GM23338 (cell line): Measurements from ENCODE around the gene PSMA1. TPM values are rescaled to one million over a fixed set of nuclear protein-coding genes. Genes with fewer than 3 reads are reported as not detected.

ENCODE experiments used
- ATAC-seq: fragments of 200-7000 bp; cut with Tn5 transposase; 3 replicates; pipeline ENCODE4 v1.9.1; 2020
- DNase-seq: peaks from one replicate; pipeline ENCODE4 v3.0.0-alpha.2; 2015; ENCODE audit warnings: low spot score
- H2AFZ ChIP-seq: fragments of 200-600 bp; sonication (generic); 2 replicates; pipeline ENCODE4 v1.8.0; 2016; ENCODE audit warnings: antibody characterized with exemption, mild to moderate bottlenecking, moderate library complexity
- H3F3A ChIP-seq: fragments of 200-600 bp; sonication (generic); replicated peaks from 2 replicates; pipeline ENCODE4 v1.8.0; 2017; ENCODE audit warnings: antibody characterized with exemption, mixed run types, low read depth
- H3K27ac ChIP-seq: fragments of 200-600 bp; sonication (generic); 2 replicates; pipeline ENCODE4 v1.6.1; 2016; ENCODE audit warnings: low read depth
- H3K27me3 ChIP-seq: fragments of 200-600 bp; sonication (generic); 2 replicates; pipeline ENCODE4 v1.8.0; 2016; ENCODE audit warnings: mild to moderate bottlenecking, mixed run types, moderate library complexity; ENCODE audit not compliant: insufficient read depth
- H3K36me3 ChIP-seq: fragments of 200-600 bp; sonication (generic); 2 replicates; pipeline ENCODE4 v1.8.0; 2016; ENCODE audit warnings: mild to moderate bottlenecking; ENCODE audit not compliant: insufficient read depth
- H3K4me1 ChIP-seq: fragments of 200-600 bp; sonication (generic); 2 replicates; pipeline ENCODE4 v1.8.0; 2016; ENCODE audit warnings: mild to moderate bottlenecking, moderate library complexity; ENCODE audit not compliant: insufficient read depth
- H3K4me2 ChIP-seq: fragments of 200-600 bp; sonication (generic); 2 replicates; pipeline ENCODE4 v1.7.1; 2017; ENCODE audit warnings: mixed run types
- H3K4me3 ChIP-seq: fragments of 200-600 bp; sonication (generic); 2 replicates; pipeline ENCODE4 v1.6.1; 2016; ENCODE audit warnings: mixed run types
- H3K79me2 ChIP-seq: fragments of 200-600 bp; sonication (generic); replicated peaks from 2 replicates; pipeline ENCODE4 v1.8.0; 2017; ENCODE audit warnings: mild to moderate bottlenecking; ENCODE audit not compliant: insufficient read depth
- H3K9me2 ChIP-seq: fragments of 200-600 bp; sonication (generic); 2 replicates; pipeline ENCODE4 v1.8.0; 2017; ENCODE audit not compliant: insufficient read depth
- H4K20me1 ChIP-seq: fragments of 200-600 bp; sonication (generic); replicated peaks from 2 replicates; pipeline ENCODE4 v1.8.0; 2017; ENCODE audit warnings: mild to moderate bottlenecking; ENCODE audit not compliant: insufficient read depth
- H3K27ac Mint-ChIP-seq: 2 replicates; pipeline ENCODE4 v1.8.0; 2020; ENCODE audit warnings: inconsistent platforms, mild to moderate bottlenecking, moderate library complexity, mixed read lengths
- H3K27me3 Mint-ChIP-seq: 3 replicates; pipeline ENCODE4 v1.8.0; 2022; ENCODE audit warnings: low read depth, mild to moderate bottlenecking, moderate library complexity, mixed read lengths, inconsistent platforms; ENCODE audit not compliant: insufficient read depth, poor library complexity
- H3K36me3 Mint-ChIP-seq: 3 replicates; pipeline ENCODE4 v1.8.0; 2021; ENCODE audit warnings: low read depth, mild to moderate bottlenecking, inconsistent platforms, moderate library complexity, mixed read lengths
- H3K4me1 Mint-ChIP-seq: 3 replicates; pipeline ENCODE4 v1.8.0; 2020; ENCODE audit warnings: mild to moderate bottlenecking, inconsistent platforms, mixed read lengths
- H3K4me3 Mint-ChIP-seq: 3 replicates; pipeline ENCODE4 v1.8.0; 2021; ENCODE audit warnings: moderate library complexity, mild to moderate bottlenecking, inconsistent platforms, mixed read lengths
- H3K9me3 Mint-ChIP-seq: 3 replicates; pipeline ENCODE4 v1.8.0; 2020; ENCODE audit warnings: moderate library complexity, mild to moderate bottlenecking, inconsistent platforms, mixed read lengths
- CREB1 ChIP-seq: fragments of 250-450 bp; sonication (Bioruptor Pico); IDR thresholded peaks from 2 replicates; pipeline ENCODE4 v1.5.0; 2020; ENCODE audit warnings: low read depth, mild to moderate bottlenecking, moderate library complexity
- EZH2 ChIP-seq: fragments of 200-600 bp; sonication (generic); IDR thresholded peaks from one replicate; pipeline ENCODE4 v1.8.0; 2017; ENCODE audit warnings: antibody characterized with exemption, mild to moderate bottlenecking, low read depth; ENCODE audit not compliant: unreplicated experiment
- EZH2phosphoT487 ChIP-seq: fragments of 200-600 bp; sonication (generic); IDR thresholded peaks from one replicate; pipeline ENCODE4 v1.8.1; 2018; ENCODE audit warnings: antibody characterized with exemption; ENCODE audit not compliant: unreplicated experiment
- JUNB ChIP-seq: IDR thresholded peaks from one replicate; pipeline ENCODE4 v1.6.1; 2016; ENCODE audit warnings: antibody characterized with exemption; ENCODE audit not compliant: unreplicated experiment
- NANOG ChIP-seq: IDR thresholded peaks from 2 replicates; pipeline ENCODE4 v1.6.1; 2016; ENCODE audit warnings: antibody characterized with exemption, borderline replicate concordance
- POLR2AphosphoS5 ChIP-seq: IDR thresholded peaks from 2 replicates; pipeline ENCODE4 v1.6.1; 2016; ENCODE audit warnings: antibody characterized with exemption, low read depth
- STAT1 ChIP-seq: IDR thresholded peaks from one replicate; pipeline ENCODE4 v1.6.1; 2016; ENCODE audit warnings: antibody characterized with exemption; ENCODE audit not compliant: unreplicated experiment
- ZNF114 ChIP-seq: fragments of 250-450 bp; sonication (Bioruptor Pico); IDR thresholded peaks from 2 replicates; pipeline ENCODE4 v1.5.0; 2020; ENCODE audit warnings: mild to moderate bottlenecking, moderate library complexity
- ZNF331 ChIP-seq: fragments of 250-450 bp; sonication (Bioruptor Pico); IDR thresholded peaks from 2 replicates; pipeline ENCODE4 v1.5.0; 2020; ENCODE audit warnings: low read depth, mild to moderate bottlenecking, moderate library complexity
- polyA plus RNA-seq: library from polyadenylated mRNA; unstranded; fragments of >200 nt; fragmentation: Nextera tagmentation; extraction: Ambion mirVana; gene quantifications from 2 replicates; pipeline ENCODE4 v1.2.1, GENCODE V29; 2016
- total RNA-seq: library from RNA; depleted of rRNA; stranded (reverse); fragments of >200 nt; shearing (Covaris generic); gene quantifications from 2 replicates; pipeline ENCODE4 v1.2.3, GENCODE V29; 2014
- TF ChIP-seq, protein P1 (sequence below), 2 experiments: fragments of 200-600 bp in 1 of 2; sonication (generic) in 1 of 2; conservative IDR thresholded peaks; 2 replicates each; pipeline versions ENCODE4 v1.5.1 to v1.6.1; 2016 to 2017; ENCODE audit warnings: antibody characterized with exemption in 2 of 2, low read depth in 2 of 2, mild to moderate bottlenecking in 2 of 2, moderate library complexity in 1 of 2
- TF ChIP-seq, protein P2 (sequence below): IDR thresholded peaks from one replicate; pipeline ENCODE4 v1.6.1; 2018; ENCODE audit warnings: antibody characterized with exemption; ENCODE audit not compliant: unreplicated experiment
- TF ChIP-seq, protein P3 (sequence below): IDR thresholded peaks from 2 replicates; pipeline ENCODE4 v1.6.1; 2016; ENCODE audit warnings: antibody characterized with exemption

Gene PSMA1
- total and polyA plus RNA-seq, 2 experiments from 2014 or later = 169 to 338 TPM

DNA sequence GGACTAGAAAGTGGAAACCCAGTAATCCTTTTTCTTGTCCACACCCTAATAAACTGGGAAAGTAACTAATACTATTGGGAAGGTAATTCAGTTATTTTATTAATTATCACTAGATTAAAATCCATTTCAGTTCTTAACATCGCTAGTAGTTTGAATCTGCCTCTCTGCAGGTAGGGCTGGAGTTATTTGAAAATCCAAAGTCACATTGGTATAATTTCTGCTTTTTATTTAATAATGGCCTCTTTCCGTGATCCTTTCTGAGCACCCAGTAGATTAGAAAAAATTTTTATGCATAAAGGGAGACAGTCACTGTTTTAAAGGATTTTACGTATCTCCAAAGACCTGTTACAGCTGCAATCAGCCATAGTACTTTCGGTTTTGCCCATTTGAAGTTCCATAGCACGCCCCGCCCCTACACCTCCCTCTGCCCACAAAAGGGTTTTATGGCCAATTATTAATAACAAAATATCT, 20.0 kb downstream of the PSMA1 start:
- peak overlapping the region; percentile 91 for H3K4me3 Mint-ChIP-seq
- DNase-seq (peak; percentile 63), ATAC-seq (peak; percentile 49)
- H3K27me3 ChIP-seq = no peaks in the 10 kb centered on the region
- H3K36me3 ChIP-seq = peaks cover 17% of the 10 kb centered on the region
- H3K4me3 ChIP-seq = peak overlapping the region; percentile 60
- TF ChIP-seq EZH2 (no peak), STAT1 (no peak), POLR2AphosphoS5 (no peak), CREB1 (no peak), NANOG (no peak), EZH2phosphoT487 (no peak), ZNF331 (no peak), ZNF114 (no peak), JUNB (no peak)
- TF ChIP-seq, protein P1, sequence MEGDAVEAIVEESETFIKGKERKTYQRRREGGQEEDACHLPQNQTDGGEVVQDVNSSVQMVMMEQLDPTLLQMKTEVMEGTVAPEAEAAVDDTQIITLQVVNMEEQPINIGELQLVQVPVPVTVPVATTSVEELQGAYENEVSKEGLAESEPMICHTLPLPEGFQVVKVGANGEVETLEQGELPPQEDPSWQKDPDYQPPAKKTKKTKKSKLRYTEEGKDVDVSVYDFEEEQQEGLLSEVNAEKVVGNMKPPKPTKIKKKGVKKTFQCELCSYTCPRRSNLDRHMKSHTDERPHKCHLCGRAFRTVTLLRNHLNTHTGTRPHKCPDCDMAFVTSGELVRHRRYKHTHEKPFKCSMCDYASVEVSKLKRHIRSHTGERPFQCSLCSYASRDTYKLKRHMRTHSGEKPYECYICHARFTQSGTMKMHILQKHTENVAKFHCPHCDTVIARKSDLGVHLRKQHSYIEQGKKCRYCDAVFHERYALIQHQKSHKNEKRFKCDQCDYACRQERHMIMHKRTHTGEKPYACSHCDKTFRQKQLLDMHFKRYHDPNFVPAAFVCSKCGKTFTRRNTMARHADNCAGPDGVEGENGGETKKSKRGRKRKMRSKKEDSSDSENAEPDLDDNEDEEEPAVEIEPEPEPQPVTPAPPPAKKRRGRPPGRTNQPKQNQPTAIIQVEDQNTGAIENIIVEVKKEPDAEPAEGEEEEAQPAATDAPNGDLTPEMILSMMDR (conservative IDR thresholded peaks at IDR 0.05; ENCODE audit: low read depth in 2 of 2) = no peak
- TF ChIP-seq, protein P2, sequence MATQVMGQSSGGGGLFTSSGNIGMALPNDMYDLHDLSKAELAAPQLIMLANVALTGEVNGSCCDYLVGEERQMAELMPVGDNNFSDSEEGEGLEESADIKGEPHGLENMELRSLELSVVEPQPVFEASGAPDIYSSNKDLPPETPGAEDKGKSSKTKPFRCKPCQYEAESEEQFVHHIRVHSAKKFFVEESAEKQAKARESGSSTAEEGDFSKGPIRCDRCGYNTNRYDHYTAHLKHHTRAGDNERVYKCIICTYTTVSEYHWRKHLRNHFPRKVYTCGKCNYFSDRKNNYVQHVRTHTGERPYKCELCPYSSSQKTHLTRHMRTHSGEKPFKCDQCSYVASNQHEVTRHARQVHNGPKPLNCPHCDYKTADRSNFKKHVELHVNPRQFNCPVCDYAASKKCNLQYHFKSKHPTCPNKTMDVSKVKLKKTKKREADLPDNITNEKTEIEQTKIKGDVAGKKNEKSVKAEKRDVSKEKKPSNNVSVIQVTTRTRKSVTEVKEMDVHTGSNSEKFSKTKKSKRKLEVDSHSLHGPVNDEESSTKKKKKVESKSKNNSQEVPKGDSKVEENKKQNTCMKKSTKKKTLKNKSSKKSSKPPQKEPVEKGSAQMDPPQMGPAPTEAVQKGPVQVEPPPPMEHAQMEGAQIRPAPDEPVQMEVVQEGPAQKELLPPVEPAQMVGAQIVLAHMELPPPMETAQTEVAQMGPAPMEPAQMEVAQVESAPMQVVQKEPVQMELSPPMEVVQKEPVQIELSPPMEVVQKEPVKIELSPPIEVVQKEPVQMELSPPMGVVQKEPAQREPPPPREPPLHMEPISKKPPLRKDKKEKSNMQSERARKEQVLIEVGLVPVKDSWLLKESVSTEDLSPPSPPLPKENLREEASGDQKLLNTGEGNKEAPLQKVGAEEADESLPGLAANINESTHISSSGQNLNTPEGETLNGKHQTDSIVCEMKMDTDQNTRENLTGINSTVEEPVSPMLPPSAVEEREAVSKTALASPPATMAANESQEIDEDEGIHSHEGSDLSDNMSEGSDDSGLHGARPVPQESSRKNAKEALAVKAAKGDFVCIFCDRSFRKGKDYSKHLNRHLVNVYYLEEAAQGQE = no peak
- TF ChIP-seq, protein P3, sequence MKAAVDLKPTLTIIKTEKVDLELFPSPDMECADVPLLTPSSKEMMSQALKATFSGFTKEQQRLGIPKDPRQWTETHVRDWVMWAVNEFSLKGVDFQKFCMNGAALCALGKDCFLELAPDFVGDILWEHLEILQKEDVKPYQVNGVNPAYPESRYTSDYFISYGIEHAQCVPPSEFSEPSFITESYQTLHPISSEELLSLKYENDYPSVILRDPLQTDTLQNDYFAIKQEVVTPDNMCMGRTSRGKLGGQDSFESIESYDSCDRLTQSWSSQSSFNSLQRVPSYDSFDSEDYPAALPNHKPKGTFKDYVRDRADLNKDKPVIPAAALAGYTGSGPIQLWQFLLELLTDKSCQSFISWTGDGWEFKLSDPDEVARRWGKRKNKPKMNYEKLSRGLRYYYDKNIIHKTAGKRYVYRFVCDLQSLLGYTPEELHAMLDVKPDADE = no peak
- peaks cover 23% of the 10 kb centered on the region; the same call in 2 of the 3 replicates for H3K36me3 Mint-ChIP-seq
- no peaks in the 10 kb centered on the region for H4K20me1 ChIP-seq
- H3K4me1 ChIP-seq = no peaks in the 10 kb centered on the region
- peaks cover 4% of the 10 kb centered on the region; the same call in 1 of the 3 replicates for H3K4me1 Mint-ChIP-seq
- peak overlapping the region; percentile 98 for H3K27ac Mint-ChIP-seq
- H3K9me3 Mint-ChIP-seq = no peaks in the 10 kb centered on the region
- H3K9me2 ChIP-seq = no peaks in the 10 kb centered on the region
- peak overlapping the region; percentile 51; the same call in 1 of the 2 replicates for H3K27ac ChIP-seq
- peaks cover 26% of the 10 kb centered on the region for H3K79me2 ChIP-seq
- peak overlapping the region; percentile 63; the same call in 1 of the 2 replicates for H2AFZ ChIP-seq
- H3K27me3 Mint-ChIP-seq = peaks cover 2% of the 10 kb centered on the region
- no peaks in the 10 kb centered on the region for H3F3A ChIP-seq
- H3K4me2 ChIP-seq = peak overlapping the region; percentile 81
